GM19099 (cell line): ENCODE data around the gene UBR1.

Experiments used
- POLR2A ChIP-seq: IDR thresholded peaks from 3 replicates; pipeline ENCODE4 v1.6.1; 2011; ENCODE audit warnings: low read depth; ENCODE audit not compliant: insufficient read length; ENCODE audit errors: extremely low read depth

Gene UBR1

GRCh38 chr15:42954291-42954690, 151.5 kb downstream of the UBR1 start:
- no peak for TF ChIP-seq POLR2A

DNA sequence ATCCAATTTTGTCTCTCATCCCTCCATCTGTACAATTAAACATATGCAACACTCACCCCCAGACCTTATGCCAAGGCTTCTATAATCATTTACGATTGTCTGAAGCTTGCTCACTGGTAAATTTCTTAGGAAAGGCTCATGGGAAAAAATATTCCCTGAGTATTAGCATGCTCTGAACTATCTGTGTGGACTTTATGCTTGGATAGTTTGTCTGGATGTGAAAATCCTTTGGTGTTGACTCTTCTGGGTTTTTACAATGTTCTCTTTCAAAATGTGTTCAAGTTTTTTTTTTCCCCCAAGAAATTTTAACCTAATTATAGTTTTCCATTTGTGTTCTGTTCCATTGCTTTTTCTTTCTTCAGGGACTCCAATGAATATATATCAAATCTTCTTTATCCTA, 165.3 kb downstream of the UBR1 start:
- TF ChIP-seq POLR2A = no peak

GRCh38 chr15:42939841-42940240, 166.0 kb downstream of the UBR1 start:
- TF ChIP-seq POLR2A = no peak

- TF ChIP-seq POLR2A = no peak
These were observed 168.7 kb downstream of the UBR1 start for GRCh38 chr15:42937143-42937542.

DNA sequence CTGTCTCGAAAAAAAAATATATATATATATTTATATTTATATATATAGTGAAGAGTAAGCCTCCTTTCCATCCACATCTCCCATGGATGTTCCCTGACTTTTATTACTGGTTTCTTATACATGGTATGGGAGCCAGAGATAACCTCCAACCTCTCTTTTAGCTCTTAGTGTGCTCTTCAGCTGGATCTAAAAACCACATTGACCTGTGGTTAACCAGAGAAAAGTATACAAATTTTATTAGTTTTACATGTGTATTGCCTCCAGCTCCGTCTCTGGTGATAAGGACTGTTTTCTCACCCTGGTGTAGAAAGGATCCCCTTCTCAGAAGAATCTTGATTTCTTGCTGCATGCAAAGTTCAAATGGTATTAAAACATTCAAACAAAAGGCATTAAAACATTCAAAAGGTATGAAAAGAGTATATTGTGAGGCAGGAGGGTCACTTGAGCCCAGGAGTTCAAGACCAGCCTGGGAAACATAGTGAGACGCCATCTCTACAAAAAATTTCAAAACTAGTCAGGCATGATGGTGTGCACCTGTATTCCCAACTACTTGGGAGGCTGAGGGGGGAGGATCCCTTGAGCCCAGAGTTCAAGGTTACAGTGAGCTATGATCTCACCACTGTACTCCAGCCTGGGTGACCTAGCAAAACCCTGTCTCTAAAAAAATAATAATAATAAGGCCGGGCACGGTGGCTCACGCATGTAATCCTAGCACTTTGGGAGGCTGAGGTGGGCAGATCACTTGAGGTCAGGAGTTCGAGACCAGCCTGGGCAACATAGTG, 171.8 kb downstream of the UBR1 start:
- TF ChIP-seq POLR2A = no peak

GRCh38 chr15:42932833-42933515, 172.9 kb downstream of the UBR1 start:
- TF ChIP-seq POLR2A = no peak

- TF ChIP-seq POLR2A = no peak
These were observed 173.9 kb downstream of the UBR1 start for GRCh38 chr15:42931702-42932486.

GRCh38 chr15:42929306-42929848, 176.5 kb downstream of the UBR1 start:
- TF ChIP-seq POLR2A = no peak

- TF ChIP-seq POLR2A = no peak
These were observed 184.5 kb downstream of the UBR1 start for GRCh38 chr15:42921342-42921731.

DNA sequence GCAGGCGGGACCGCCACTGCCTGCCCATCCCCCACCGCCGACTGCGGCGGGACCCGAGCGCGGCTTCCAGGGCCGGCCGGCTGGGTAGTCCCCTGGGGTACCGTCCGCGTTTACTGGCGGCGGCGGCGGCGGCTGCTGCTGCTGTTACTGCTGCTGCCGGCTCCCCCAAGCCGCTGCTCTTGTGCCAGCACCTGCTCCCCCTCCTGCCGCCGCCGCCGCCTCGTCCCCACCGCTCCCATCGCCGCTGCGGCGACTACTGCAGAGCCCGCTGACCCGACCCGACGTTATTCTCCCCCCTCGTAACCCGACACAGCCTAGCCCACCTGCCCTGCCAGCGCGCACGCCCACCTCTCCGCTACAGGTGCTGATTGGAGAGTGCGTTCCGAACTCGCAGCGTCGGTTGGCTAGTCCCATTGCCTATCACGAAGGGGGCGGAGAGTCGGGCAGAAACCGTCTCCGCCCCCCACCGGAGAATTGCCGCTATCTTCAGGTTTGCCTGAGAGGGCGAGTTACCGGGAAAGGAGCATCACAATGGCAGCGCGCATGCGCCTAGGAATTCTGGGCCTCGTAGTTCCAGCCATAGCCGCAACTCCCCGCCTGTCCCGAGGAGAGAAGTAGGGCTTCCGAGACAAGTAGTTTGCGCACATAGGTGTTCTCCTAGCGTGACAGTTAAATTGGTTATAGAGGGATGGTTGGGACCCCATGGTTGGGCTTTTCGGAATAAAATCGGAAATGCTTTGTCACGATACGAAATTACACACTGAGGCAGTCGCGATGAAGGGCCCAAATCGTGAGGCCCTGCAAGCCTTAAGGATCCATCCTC, 185.1 kb downstream of the UBR1 start, which contains the start of gene TTBK2:
TTBK2 (minus strand) TSS at position 260 of the 823 bp plus-strand sequence. CDS start 42,161 bp downstream, outside the sequence.
- TF ChIP-seq POLR2A = peak; percentile 66

DNA sequence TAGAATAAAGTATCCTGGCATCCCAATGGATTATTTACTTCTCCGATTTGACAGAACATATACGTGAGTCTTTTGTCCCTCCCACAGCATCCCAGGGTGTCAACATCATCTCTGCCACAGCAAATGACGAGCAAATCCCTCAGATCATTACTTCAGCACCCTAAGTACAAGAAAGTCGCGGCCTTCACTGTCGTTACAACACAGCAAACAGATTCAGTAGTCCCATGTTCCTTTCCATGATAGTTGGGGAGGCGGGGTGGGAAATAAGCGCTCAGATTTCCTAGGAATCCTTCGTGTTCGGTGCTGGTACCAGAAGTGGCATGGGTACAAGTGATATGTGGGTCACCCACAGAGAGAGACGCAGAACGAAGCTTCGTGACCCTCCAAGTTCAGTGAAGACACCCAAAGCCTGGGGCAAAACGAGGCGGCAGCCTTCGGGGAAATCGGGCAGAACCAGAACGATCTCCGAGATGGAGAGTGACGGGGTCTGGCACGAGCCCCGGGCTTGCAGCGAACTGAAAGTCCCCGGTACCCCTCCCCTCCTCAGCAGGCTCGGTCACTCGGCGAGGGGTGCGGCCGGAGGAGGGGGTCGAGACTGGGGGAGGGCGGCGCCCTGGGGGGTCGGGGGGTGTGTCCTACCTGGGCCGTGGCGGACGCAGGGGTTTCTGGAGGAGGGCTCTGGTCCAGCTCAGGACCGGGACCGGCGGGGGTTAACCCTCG, 185.9 kb downstream of the UBR1 start:
- no peak for TF ChIP-seq POLR2A

- TF ChIP-seq POLR2A = no peak
These were observed 186.5 kb downstream of the UBR1 start for GRCh38 chr15:42919308-42919707.

- no peak for TF ChIP-seq POLR2A
These were observed 187.8 kb downstream of the UBR1 start for GRCh38 chr15:42918047-42918446.
